Endodermal cell (in vitro differentiated cells): ENCODE results near the gene GOLGB1. TPM values are rescaled to one million over a fixed set of nuclear protein-coding genes. Genes with fewer than 3 reads are reported as not detected.

Source experiments
- DNase-seq: peaks from one replicate; pipeline ENCODE4 v3.0.0-alpha.2; 2017
- H3K27ac ChIP-seq: 2 replicates; pipeline ENCODE4 v1.5.1; 2013; ENCODE audit warnings: mild to moderate bottlenecking, low read depth, low read length, moderate library complexity
- H3K27me3 ChIP-seq: 2 replicates; pipeline ENCODE4 v1.6.1; 2013; ENCODE audit warnings: mild to moderate bottlenecking, low read length, moderate library complexity; ENCODE audit not compliant: insufficient read depth, control insufficient read depth, poor library complexity, severe bottlenecking
- H3K36me3 ChIP-seq: 2 replicates; pipeline ENCODE4 v1.7.0; 2013; ENCODE audit warnings: mild to moderate bottlenecking, low read length, moderate library complexity; ENCODE audit not compliant: control insufficient read depth, insufficient read depth
- H3K4me1 ChIP-seq: one replicate; pipeline ENCODE4 v1.7.0; 2013; ENCODE audit warnings: low read length; ENCODE audit not compliant: control insufficient read depth, insufficient read depth
- H3K4me3 ChIP-seq: 2 replicates; pipeline ENCODE4 v1.5.1; 2013; ENCODE audit warnings: mild to moderate bottlenecking, low read length, moderate library complexity
- H3K9ac ChIP-seq: 2 replicates; pipeline ENCODE4 v1.6.1; 2013; ENCODE audit warnings: mild to moderate bottlenecking, low read length, moderate library complexity; ENCODE audit not compliant: poor library complexity, severe bottlenecking; ENCODE audit errors: extremely low read depth
- H3K9me3 ChIP-seq: 2 replicates; pipeline ENCODE4 v1.6.1; 2013; ENCODE audit warnings: mild to moderate bottlenecking, low read length, moderate library complexity; ENCODE audit not compliant: control insufficient read depth
- H3K27ac Mint-ChIP-seq: 2 replicates; pipeline ENCODE4 v1.8.0; 2020; ENCODE audit warnings: mixed read lengths
- H3K27me3 Mint-ChIP-seq: 2 replicates; pipeline ENCODE4 v1.8.0; 2021; ENCODE audit warnings: mild to moderate bottlenecking, mixed read lengths; ENCODE audit not compliant: insufficient read depth
- H3K36me3 Mint-ChIP-seq: 2 replicates; pipeline ENCODE4 v1.8.0; 2020; ENCODE audit warnings: low read depth, mixed read lengths
- H3K4me1 Mint-ChIP-seq: 2 replicates; pipeline ENCODE4 v1.8.0; 2020; ENCODE audit warnings: mixed read lengths
- H3K4me3 Mint-ChIP-seq: 2 replicates; pipeline ENCODE4 v1.8.0; 2020; ENCODE audit warnings: mild to moderate bottlenecking, moderate library complexity, mixed read lengths
- H3K9me3 Mint-ChIP-seq: 2 replicates; pipeline ENCODE4 v1.8.0; 2020; ENCODE audit warnings: mild to moderate bottlenecking, mixed read lengths
- WGBS, 2 experiments: methylation state at CpG; one replicate each; pipeline versions ENCODE4 v1.1.5 to v1.1.7; 2013; ENCODE audit warnings: missing lambda C conversion rate in 2 of 2, mixed read lengths in 1 of 2; ENCODE audit not compliant: insufficient coverage in 1 of 2, insufficient read length in 1 of 2; 5-methylcytosine and 5-hydroxymethylcytosine counted together
- total RNA-seq, 2 donors: library from RNA; stranded (reverse); fragmentation: NEBNext Ultra II Directional in 1 of 2; extraction: Animal tissue kit (Norgen Biotek cat#: 25700) in 1 of 2; gene quantifications; 2 replicates in 1 of 2; 3 replicates in 1 of 2; pipeline ENCODE4 v1.2.1, GENCODE V29; 2021
- TF ChIP-seq, protein P1 (sequence below): fragments of 200-600 bp; sonication (generic); conservative IDR thresholded peaks from 2 replicates; pipeline ENCODE4 v1.5.0; 2021; ENCODE audit warnings: antibody characterized with exemption, mild to moderate bottlenecking

The GOLGB1 gene
- total RNA-seq, 2 donors from 2014 or later: 47.8 to 53.0 TPM

DNA sequence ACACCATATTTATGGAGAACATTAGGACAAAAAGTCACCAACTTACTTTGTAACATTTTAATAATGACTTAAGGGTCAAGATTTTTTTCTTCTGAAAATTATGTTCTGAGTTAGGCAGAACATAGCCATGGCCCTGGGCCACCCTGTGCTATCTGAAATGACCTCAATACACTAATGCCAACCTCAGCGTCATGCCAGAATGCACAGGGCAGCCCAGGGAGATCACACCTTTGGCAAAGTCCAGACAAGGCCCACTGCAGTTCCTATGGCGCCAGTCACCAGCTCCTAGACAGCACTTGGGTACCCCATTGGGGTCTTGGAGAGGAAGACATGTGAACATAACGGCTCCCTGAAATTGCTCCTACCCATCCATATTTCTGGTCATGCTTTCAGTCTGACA, 121.9 kb downstream of the GOLGB1 start:
- Histone ChIP-seq H3K27ac (no peak overlapping the region), H3K36me3 (no peaks in the 10 kb centered on the region), H3K4me3 (no peak overlapping the region), H3K9ac (no peak overlapping the region), H3K27me3 (no peaks in the 10 kb centered on the region), H3K4me1 (no peaks in the 10 kb centered on the region), H3K9me3 (no peaks in the 10 kb centered on the region)
- DNase-seq: no peak
- H3K27ac Mint-ChIP-seq: no peak overlapping the region
- H3K27me3 Mint-ChIP-seq: no peaks in the 10 kb centered on the region
- H3K4me1 Mint-ChIP-seq: peaks cover 11% of the 10 kb centered on the region
- TF ChIP-seq, protein P1, sequence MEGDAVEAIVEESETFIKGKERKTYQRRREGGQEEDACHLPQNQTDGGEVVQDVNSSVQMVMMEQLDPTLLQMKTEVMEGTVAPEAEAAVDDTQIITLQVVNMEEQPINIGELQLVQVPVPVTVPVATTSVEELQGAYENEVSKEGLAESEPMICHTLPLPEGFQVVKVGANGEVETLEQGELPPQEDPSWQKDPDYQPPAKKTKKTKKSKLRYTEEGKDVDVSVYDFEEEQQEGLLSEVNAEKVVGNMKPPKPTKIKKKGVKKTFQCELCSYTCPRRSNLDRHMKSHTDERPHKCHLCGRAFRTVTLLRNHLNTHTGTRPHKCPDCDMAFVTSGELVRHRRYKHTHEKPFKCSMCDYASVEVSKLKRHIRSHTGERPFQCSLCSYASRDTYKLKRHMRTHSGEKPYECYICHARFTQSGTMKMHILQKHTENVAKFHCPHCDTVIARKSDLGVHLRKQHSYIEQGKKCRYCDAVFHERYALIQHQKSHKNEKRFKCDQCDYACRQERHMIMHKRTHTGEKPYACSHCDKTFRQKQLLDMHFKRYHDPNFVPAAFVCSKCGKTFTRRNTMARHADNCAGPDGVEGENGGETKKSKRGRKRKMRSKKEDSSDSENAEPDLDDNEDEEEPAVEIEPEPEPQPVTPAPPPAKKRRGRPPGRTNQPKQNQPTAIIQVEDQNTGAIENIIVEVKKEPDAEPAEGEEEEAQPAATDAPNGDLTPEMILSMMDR: no peak
- no peak overlapping the region for H3K4me3 Mint-ChIP-seq
- H3K36me3 Mint-ChIP-seq: no peaks in the 10 kb centered on the region
- no peaks in the 10 kb centered on the region for H3K9me3 Mint-ChIP-seq
- 0 to 54% methylated on average over 1 to 3 of the region's 3 CpGs for WGBS, 2 experiments

DNA sequence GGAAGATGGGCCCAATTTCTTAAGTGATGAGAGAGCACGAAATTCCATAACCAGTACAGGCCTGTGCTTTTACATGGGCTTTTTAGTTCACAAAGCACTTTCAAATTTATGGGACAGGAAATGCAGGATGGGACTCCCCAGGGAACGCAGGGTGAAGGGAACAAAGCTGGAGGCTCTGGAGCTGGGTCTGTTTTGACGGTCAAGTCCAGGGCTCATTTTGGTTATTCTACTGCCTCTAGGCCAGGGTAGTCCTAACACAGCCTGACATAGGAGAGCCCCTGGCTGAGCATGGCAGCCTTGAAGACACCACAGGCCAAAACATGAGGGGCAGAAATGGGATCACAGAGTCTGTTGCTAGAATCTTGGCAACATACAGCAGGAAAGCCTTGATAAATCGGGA, 122.3 kb downstream of the GOLGB1 start:
- no peak overlapping the region for H3K27ac ChIP-seq
- DNase-seq: no peak
- TF ChIP-seq, protein P1: no peak
- 94 to 100% methylated on average over 1 to 4 of the region's 4 CpGs for WGBS, 2 experiments
- Mint-ChIP-seq H3K27me3 (no peaks in the 10 kb centered on the region), H3K36me3 (no peaks in the 10 kb centered on the region), H3K27ac (no peak overlapping the region), H3K9me3 (no peaks in the 10 kb centered on the region), H3K4me3 (no peak overlapping the region), H3K4me1 (peaks cover 9% of the 10 kb centered on the region)
- H3K36me3 ChIP-seq: no peaks in the 10 kb centered on the region
- H3K27me3 ChIP-seq: no peaks in the 10 kb centered on the region
- H3K9me3 ChIP-seq: no peaks in the 10 kb centered on the region
- no peak overlapping the region for H3K9ac ChIP-seq
- no peak overlapping the region for H3K4me3 ChIP-seq
- no peaks in the 10 kb centered on the region for H3K4me1 ChIP-seq

DNA sequence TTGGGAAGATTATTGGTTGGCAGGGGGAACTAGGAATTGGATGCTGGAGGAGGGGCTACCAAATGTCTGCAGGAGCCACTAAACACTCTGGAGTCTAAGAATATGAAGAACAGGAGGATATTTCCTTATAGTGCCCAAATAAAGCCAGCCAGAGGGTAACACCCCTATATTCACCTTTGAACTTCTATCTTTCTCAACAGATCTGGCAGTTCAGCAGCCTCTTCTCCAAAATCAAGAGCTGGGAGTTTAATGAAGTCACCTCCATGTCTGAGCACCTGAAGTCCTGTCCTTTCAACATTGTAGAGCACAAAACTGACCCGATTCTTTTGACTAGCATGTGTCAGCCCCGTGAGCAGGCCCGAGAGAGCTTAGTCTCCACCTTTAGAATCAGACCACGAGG, 123.0 kb downstream of the GOLGB1 start:
- Mint-ChIP-seq H3K27me3 (no peaks in the 10 kb centered on the region), H3K36me3 (no peaks in the 10 kb centered on the region), H3K9me3 (no peaks in the 10 kb centered on the region), H3K4me3 (no peak overlapping the region), H3K4me1 (peaks cover 4% of the 10 kb centered on the region), H3K27ac (no peak overlapping the region)
- Histone ChIP-seq H3K36me3 (no peaks in the 10 kb centered on the region), H3K4me1 (no peaks in the 10 kb centered on the region), H3K4me3 (no peak overlapping the region), H3K27me3 (no peaks in the 10 kb centered on the region), H3K9ac (no peak overlapping the region), H3K9me3 (no peaks in the 10 kb centered on the region), H3K27ac (no peak overlapping the region)
- TF ChIP-seq, protein P1: no peak
- 94 to 95% methylated on average over 3 to 4 of the region's 4 CpGs for WGBS, 2 experiments
- no peak for DNase-seq
